Measurements from ENCODE around the gene TYW1. TPM values are rescaled to one million over a fixed set of nuclear protein-coding genes. Genes with fewer than 3 reads are reported as not detected.
"Not testable (repeated sequence)": the region's sequence is repeated elsewhere in the genome, so short reads cannot be mapped to it uniquely, and the experiment has no call there.

The TYW1 gene
- total RNA-seq, 1 donor from 2014 or later = 16.6 TPM

DNA sequence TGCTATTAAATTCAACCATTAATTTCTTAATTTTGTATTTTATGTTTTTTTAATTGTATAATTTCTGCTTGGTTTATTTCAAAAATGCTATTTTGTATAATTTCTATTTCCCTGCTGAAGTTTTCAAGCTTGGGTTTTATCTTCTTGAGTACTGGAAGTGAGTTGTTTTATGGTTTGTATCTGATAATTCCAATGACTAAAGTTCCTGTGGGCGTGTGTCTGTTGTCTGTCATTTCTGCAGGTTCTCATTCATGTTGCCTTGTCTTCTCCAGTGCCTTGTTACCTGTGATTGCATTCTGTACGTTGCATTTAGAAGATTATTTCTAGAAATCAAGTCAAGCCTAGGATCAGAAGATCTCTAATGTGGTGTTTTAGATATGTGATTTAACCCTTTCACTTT, 199.5 kb downstream of the TYW1 start:
- DNase-seq (ENCODE audit: low read depth); H3K27me3 Mint-ChIP-seq (ENCODE audit: low read depth, unreplicated experiment); H3K27me3 ChIP-seq (ENCODE audit: insufficient read depth, low read length); H3K27ac ChIP-seq (ENCODE audit: low read depth, low read length); H3K27ac Mint-ChIP-seq (ENCODE audit: unreplicated experiment); H3K4me1 Mint-ChIP-seq (ENCODE audit: low read depth, unreplicated experiment); H3K4me3 ChIP-seq (ENCODE audit: insufficient read depth, low read depth, low read length); H3K36me3 ChIP-seq (ENCODE audit: insufficient read depth, low read length); H3K9me3 Mint-ChIP-seq (ENCODE audit: unreplicated experiment); H3K9me3 ChIP-seq (ENCODE audit: insufficient read depth, low read depth, low read length); H3K79me2 ChIP-seq (ENCODE audit: insufficient read depth, low read length); H4K20me1 ChIP-seq (ENCODE audit: insufficient read depth, low read length); H3K4me3 Mint-ChIP-seq (ENCODE audit: unreplicated experiment); H3K4me1 ChIP-seq (ENCODE audit: insufficient read depth, low read length); H3K4me2 ChIP-seq (ENCODE audit: low read length); H3K9ac ChIP-seq (ENCODE audit: low read length); FAIRE-seq; H2AFZ ChIP-seq (ENCODE audit: low read depth, low read length): not testable (repeated sequence)
- peaks cover 20% of the 10 kb centered on the region for H3K36me3 Mint-ChIP-seq (ENCODE audit: low read depth, unreplicated experiment)

DNA sequence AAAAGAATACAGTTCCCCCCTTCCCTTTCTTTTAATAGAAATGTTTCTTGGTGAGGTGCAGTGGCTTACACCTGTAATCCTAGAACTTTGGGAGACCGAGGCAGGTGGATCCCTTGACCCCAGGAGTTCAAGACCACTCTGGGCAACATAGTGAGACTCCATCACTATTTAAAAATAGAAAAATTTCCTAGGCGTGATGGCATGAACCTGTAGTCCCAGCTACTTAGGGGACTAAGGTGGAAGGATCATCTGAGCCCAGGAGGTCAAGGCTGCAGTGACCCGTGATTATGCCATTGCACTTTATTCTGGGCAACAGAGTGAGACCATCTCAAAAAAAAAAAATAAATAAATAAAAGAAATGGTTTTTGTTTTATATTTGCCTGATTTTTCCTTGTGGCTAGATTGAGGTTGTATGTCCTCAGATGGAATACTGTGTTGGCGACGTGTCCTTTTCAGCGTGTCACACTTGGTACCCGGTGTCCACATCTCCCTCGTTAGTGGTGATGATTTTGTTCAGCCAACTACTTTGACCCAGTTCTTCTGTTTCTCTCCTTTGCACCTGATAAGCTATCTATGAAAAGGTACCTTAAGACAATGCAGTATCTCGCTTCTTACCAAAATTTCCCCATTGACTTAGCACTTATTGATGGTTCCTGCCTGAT, 202.4 kb downstream of the TYW1 start:
- not testable (repeated sequence) for H3K27ac Mint-ChIP-seq (ENCODE audit: unreplicated experiment); H3K4me3 Mint-ChIP-seq (ENCODE audit: unreplicated experiment); H3K9me3 Mint-ChIP-seq (ENCODE audit: unreplicated experiment); H3K27me3 Mint-ChIP-seq (ENCODE audit: low read depth, unreplicated experiment); H3K9ac ChIP-seq (ENCODE audit: low read length); DNase-seq (ENCODE audit: low read depth); H3K4me3 ChIP-seq (ENCODE audit: insufficient read depth, low read depth, low read length); H3K4me1 ChIP-seq (ENCODE audit: insufficient read depth, low read length); H3K36me3 ChIP-seq (ENCODE audit: insufficient read depth, low read length); H3K79me2 ChIP-seq (ENCODE audit: insufficient read depth, low read length); H3K9me3 ChIP-seq (ENCODE audit: insufficient read depth, low read depth, low read length); H2AFZ ChIP-seq (ENCODE audit: low read depth, low read length); H3K4me1 Mint-ChIP-seq (ENCODE audit: low read depth, unreplicated experiment); H4K20me1 ChIP-seq (ENCODE audit: insufficient read depth, low read length); H3K4me2 ChIP-seq (ENCODE audit: low read length); H3K27me3 ChIP-seq (ENCODE audit: insufficient read depth, low read length); H3K27ac ChIP-seq (ENCODE audit: low read depth, low read length)
- FAIRE-seq = peak; percentile 20
- H3K36me3 Mint-ChIP-seq (ENCODE audit: low read depth, unreplicated experiment) = peaks cover 24% of the 10 kb centered on the region

DNA sequence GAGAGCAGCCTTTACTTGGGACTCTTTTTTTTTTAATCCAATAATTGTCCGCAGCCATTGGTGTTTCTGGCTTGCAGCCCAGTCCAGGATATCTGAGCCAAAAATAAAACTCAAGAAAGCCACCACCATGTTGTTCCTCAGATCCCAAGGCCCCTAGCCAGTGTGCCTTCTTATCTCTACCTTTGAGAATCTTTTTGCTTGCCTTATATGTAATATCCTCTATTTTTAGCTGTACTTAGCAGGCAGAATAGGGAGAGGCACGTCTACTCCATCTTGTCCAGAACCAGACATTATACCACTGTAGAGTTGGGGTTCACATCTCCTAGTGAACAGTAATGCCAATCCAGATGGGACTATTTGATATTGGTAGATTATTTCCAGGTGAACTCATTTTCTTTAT, 209.1 kb downstream of the TYW1 start:
- H3K4me2 ChIP-seq (ENCODE audit: low read length); DNase-seq (ENCODE audit: low read depth); FAIRE-seq; H3K27ac ChIP-seq (ENCODE audit: low read depth, low read length); H3K4me1 Mint-ChIP-seq (ENCODE audit: low read depth, unreplicated experiment); H4K20me1 ChIP-seq (ENCODE audit: insufficient read depth, low read length); H3K79me2 ChIP-seq (ENCODE audit: insufficient read depth, low read length); H3K4me3 Mint-ChIP-seq (ENCODE audit: unreplicated experiment); H3K27me3 Mint-ChIP-seq (ENCODE audit: low read depth, unreplicated experiment); H3K27ac Mint-ChIP-seq (ENCODE audit: unreplicated experiment); H3K9me3 Mint-ChIP-seq (ENCODE audit: unreplicated experiment); H3K36me3 ChIP-seq (ENCODE audit: insufficient read depth, low read length); H3K9me3 ChIP-seq (ENCODE audit: insufficient read depth, low read depth, low read length); H3K4me1 ChIP-seq (ENCODE audit: insufficient read depth, low read length); H3K4me3 ChIP-seq (ENCODE audit: insufficient read depth, low read depth, low read length); H3K9ac ChIP-seq (ENCODE audit: low read length); H3K27me3 ChIP-seq (ENCODE audit: insufficient read depth, low read length); H2AFZ ChIP-seq (ENCODE audit: low read depth, low read length): not testable (repeated sequence)
- peaks cover 15% of the 10 kb centered on the region for H3K36me3 Mint-ChIP-seq (ENCODE audit: low read depth, unreplicated experiment)

DNA sequence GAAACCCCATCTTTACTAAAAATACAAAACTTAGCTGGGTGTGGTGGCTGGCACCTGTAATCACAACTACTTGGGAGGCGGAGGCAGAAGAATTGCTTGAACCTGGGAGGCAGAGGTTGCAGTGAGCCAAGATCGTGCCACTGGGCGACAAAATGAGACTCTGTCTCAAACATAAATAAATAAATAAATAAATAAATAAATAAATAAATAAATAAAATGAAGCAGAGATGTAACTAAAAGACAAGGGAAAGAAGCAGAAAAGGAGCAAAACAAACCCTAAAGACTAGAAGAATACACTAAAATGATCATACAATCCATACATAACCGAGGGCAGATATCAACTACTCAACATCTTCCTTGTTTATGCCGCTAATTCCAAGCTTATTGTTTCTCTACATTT, 209.8 kb downstream of the TYW1 start:
- H3K27ac Mint-ChIP-seq (ENCODE audit: unreplicated experiment) = no peak overlapping the region
- Histone ChIP-seq H3K9ac (ENCODE audit: low read length) (no peak overlapping the region), H4K20me1 (ENCODE audit: insufficient read depth, low read length) (no peaks in the 10 kb centered on the region), H3K4me3 (ENCODE audit: insufficient read depth, low read depth, low read length) (no peak overlapping the region), H3K79me2 (ENCODE audit: insufficient read depth, low read length) (no peaks in the 10 kb centered on the region), H3K27me3 (ENCODE audit: insufficient read depth, low read length) (no peaks in the 10 kb centered on the region), H3K4me1 (ENCODE audit: insufficient read depth, low read length) (no peaks in the 10 kb centered on the region), H3K27ac (ENCODE audit: low read depth, low read length) (no peak overlapping the region), H3K9me3 (ENCODE audit: insufficient read depth, low read depth, low read length) (no peaks in the 10 kb centered on the region), H3K4me2 (ENCODE audit: low read length) (no peak overlapping the region), H2AFZ (ENCODE audit: low read depth, low read length) (no peak overlapping the region), H3K36me3 (ENCODE audit: insufficient read depth, low read length) (no peaks in the 10 kb centered on the region)
- H3K36me3 Mint-ChIP-seq (ENCODE audit: low read depth, unreplicated experiment) = peaks cover 14% of the 10 kb centered on the region
- TF ChIP-seq, protein P1, sequence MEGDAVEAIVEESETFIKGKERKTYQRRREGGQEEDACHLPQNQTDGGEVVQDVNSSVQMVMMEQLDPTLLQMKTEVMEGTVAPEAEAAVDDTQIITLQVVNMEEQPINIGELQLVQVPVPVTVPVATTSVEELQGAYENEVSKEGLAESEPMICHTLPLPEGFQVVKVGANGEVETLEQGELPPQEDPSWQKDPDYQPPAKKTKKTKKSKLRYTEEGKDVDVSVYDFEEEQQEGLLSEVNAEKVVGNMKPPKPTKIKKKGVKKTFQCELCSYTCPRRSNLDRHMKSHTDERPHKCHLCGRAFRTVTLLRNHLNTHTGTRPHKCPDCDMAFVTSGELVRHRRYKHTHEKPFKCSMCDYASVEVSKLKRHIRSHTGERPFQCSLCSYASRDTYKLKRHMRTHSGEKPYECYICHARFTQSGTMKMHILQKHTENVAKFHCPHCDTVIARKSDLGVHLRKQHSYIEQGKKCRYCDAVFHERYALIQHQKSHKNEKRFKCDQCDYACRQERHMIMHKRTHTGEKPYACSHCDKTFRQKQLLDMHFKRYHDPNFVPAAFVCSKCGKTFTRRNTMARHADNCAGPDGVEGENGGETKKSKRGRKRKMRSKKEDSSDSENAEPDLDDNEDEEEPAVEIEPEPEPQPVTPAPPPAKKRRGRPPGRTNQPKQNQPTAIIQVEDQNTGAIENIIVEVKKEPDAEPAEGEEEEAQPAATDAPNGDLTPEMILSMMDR (IDR thresholded peaks at IDR 0.05; ENCODE audit: insufficient read depth, low read depth, low read length) = no peak
- TF ChIP-seq EZH2 (IDR thresholded peaks at IDR 0.05; ENCODE audit: insufficient read depth, low read length) = no peak
- DNase-seq (ENCODE audit: low read depth) = no peak
- no peaks in the 10 kb centered on the region for H3K27me3 Mint-ChIP-seq (ENCODE audit: low read depth, unreplicated experiment)
- H3K4me3 Mint-ChIP-seq (ENCODE audit: unreplicated experiment) = no peak overlapping the region
- H3K9me3 Mint-ChIP-seq (ENCODE audit: unreplicated experiment) = peaks cover 1% of the 10 kb centered on the region
- no peaks in the 10 kb centered on the region for H3K4me1 Mint-ChIP-seq (ENCODE audit: low read depth, unreplicated experiment)
- FAIRE-seq = no peak

DNA sequence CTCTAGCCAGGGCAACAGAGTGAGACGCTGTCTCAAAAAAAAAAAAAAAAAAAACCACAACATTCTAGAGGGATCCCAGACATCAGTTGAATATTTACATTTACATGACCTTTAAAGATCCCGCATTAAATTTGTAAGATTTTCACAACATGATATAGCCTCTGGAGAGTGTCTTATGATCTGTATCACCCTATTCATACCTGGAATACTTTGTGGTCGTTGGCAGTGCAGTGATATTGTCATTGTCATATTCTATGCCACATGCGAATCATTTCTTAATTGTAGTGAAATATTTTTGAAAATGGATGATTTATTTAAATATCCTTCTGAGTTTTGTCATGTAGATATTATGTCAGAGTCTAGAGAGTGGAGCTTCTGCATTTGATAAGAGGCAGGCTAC, 212.0 kb downstream of the TYW1 start:
- not testable (repeated sequence) for H3K4me3 Mint-ChIP-seq (ENCODE audit: unreplicated experiment); H3K9me3 Mint-ChIP-seq (ENCODE audit: unreplicated experiment); H3K36me3 ChIP-seq (ENCODE audit: insufficient read depth, low read length); H4K20me1 ChIP-seq (ENCODE audit: insufficient read depth, low read length); H3K4me2 ChIP-seq (ENCODE audit: low read length); H3K79me2 ChIP-seq (ENCODE audit: insufficient read depth, low read length); H3K27me3 Mint-ChIP-seq (ENCODE audit: low read depth, unreplicated experiment); H3K9me3 ChIP-seq (ENCODE audit: insufficient read depth, low read depth, low read length); H3K4me1 ChIP-seq (ENCODE audit: insufficient read depth, low read length); DNase-seq (ENCODE audit: low read depth); FAIRE-seq; H3K4me1 Mint-ChIP-seq (ENCODE audit: low read depth, unreplicated experiment); H2AFZ ChIP-seq (ENCODE audit: low read depth, low read length); H3K4me3 ChIP-seq (ENCODE audit: insufficient read depth, low read depth, low read length); H3K27ac ChIP-seq (ENCODE audit: low read depth, low read length); H3K27me3 ChIP-seq (ENCODE audit: insufficient read depth, low read length); H3K9ac ChIP-seq (ENCODE audit: low read length); H3K27ac Mint-ChIP-seq (ENCODE audit: unreplicated experiment)
- H3K36me3 Mint-ChIP-seq (ENCODE audit: low read depth, unreplicated experiment) = peaks cover 14% of the 10 kb centered on the region
